ENCODE measurements around the gene NASP. TPM values are rescaled to one million over a fixed set of nuclear protein-coding genes. Genes with fewer than 3 reads are reported as not detected.

NASP gene, protein sequence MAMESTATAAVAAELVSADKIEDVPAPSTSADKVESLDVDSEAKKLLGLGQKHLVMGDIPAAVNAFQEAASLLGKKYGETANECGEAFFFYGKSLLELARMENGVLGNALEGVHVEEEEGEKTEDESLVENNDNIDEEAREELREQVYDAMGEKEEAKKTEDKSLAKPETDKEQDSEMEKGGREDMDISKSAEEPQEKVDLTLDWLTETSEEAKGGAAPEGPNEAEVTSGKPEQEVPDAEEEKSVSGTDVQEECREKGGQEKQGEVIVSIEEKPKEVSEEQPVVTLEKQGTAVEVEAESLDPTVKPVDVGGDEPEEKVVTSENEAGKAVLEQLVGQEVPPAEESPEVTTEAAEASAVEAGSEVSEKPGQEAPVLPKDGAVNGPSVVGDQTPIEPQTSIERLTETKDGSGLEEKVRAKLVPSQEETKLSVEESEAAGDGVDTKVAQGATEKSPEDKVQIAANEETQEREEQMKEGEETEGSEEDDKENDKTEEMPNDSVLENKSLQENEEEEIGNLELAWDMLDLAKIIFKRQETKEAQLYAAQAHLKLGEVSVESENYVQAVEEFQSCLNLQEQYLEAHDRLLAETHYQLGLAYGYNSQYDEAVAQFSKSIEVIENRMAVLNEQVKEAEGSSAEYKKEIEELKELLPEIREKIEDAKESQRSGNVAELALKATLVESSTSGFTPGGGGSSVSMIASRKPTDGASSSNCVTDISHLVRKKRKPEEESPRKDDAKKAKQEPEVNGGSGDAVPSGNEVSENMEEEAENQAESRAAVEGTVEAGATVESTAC
- 10 to 100 TPM; 72.7 to 73.2 TPM for total RNA-seq
- polyA plus RNA-seq = 10 to 100 TPM; 72.5 to 89.3 (median 84.0) TPM
- 113 to 286 (median 238) reads per million in 6 experiments for total RNA-seq

- Mint-ChIP-seq H3K4me3 (peak within 1 kb of the TSS; percentile 93 to 100 (median 99)), H3K4me1 (peaks cover 15 to 41% (median 39%) of the 10 kb centered on the region in 4 donors), H3K27ac (peak within 1 kb of the TSS; percentile 94 to 100 (median 99)), H3K27me3 (no peaks in the 10 kb centered on the region), H3K36me3 (peaks cover 0 to 2% (median 0%) of the 10 kb centered on the region in 3 donors), H3K9me3 (no peaks in the 10 kb centered on the region)
- ATAC-seq (peak; percentile 60), DNase-seq (peak; percentile 83 to 100 (median 92))
- POLR2A ChIA-PET = interaction anchor here (0.7 to 3.7 kb wide), 15 partner anchors 10 to 851 kb away, joined by 3 to 34 read pairs (median 5); partner anchors contain the start of genes AKR1A1, CCDC163, GPBP1L1 and HECTD3
Observed at GRCh38 chr1:45583666-45584350, at the start of gene NASP. NASP (plus strand) TSS chr1:45584041; CDS start chr1:45584147, 106 bp downstream.

DNA sequence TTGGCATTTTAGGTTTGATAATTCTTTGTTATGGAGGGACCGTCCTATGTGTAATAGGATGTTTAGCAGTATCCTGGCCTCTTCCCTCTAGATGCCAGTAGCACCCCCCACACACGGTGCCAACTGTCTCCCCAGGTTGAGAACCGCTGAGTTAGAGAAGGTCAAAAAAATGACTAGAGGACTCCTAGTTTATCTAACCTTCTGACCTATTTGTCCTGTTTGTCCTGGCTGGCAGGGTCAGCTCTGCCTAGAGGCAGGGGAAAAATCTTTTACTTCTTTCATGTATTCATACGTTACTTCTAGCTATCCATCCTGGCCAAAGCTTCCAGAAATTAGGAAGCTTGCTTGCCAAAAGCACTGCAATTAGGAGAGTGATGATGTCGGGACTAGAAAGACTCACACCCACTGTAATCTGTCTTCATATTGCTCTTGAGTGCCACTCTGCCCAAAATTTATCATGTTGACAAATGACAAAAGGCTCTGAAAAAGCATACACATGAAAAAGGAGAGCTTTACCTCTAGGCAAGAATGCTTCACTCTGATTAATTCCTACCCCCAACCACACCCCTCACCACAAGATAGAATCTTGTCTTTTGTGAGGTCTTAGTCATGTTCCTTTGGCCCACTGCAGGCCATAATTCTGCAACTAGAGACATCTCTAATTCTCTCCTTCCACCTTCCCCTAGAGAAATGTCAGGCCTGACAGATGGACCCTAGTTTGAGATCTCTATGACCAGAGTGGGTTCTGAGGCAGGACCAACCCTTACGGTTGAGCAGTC lies 47.7 kb upstream of the NASP start:
- Mint-ChIP-seq H3K9me3 (no peaks in the 10 kb centered on the region), H3K27ac (peak overlapping the region in 1 of 10 donors; percentile 22), H3K4me1 (peaks cover 0 to 5% (median 2%) of the 10 kb centered on the region in 4 donors), H3K36me3 (no peaks in the 10 kb centered on the region), H3K27me3 (peaks cover 0 to 4% (median 0%) of the 10 kb centered on the region in 5 donors), H3K4me3 (no peak overlapping the region)
- no peak for ATAC-seq
- DNase-seq = no peak
- POLR2A ChIA-PET = no interaction called here

DNA sequence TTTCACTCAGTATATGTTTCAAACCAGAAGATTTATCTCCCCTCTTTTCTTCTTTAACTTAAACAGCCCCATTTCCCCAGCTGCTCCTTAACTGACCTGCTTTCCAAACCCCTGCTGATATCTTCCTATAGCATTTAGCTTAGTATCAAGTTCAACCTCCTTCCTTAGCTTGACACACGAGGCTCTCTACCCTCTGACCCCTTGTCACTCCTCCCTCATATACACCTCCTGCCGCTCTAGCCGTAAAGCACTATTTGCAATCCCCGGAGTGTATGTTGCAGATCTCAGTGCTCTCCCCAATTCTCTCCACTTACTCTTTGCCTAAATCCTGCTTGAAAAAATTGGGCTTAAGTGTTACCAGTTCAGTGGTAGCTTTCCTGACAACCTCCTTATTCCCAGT lies 47.0 kb upstream of the NASP start:
- H3K9me3 Mint-ChIP-seq = no peaks in the 10 kb centered on the region
- no peaks in the 10 kb centered on the region for H3K36me3 Mint-ChIP-seq
- peaks cover 0 to 5% (median under 1%) of the 10 kb centered on the region in 4 donors for H3K4me1 Mint-ChIP-seq
- no peak for DNase-seq
- POLR2A ChIA-PET = interaction anchor here (1.4 kb wide), 1 partner anchor 15 kb away, joined by 4 read pairs; the partner anchor contains the start of gene PRDX1
- no peak overlapping the region for H3K4me3 Mint-ChIP-seq
- ATAC-seq = no peak
- peaks cover 0 to 4% (median 0%) of the 10 kb centered on the region in 5 donors for H3K27me3 Mint-ChIP-seq
- peak overlapping the region in 1 of 10 donors; percentile 22 for H3K27ac Mint-ChIP-seq

- Mint-ChIP-seq H3K4me1 (peaks cover 11 to 38% (median 23%) of the 10 kb centered on the region in 4 donors), H3K9me3 (no peaks in the 10 kb centered on the region), H3K27ac (peak overlapping the region in 1 of 10 donors; percentile 64), H3K27me3 (peaks cover 0 to 4% (median 0%) of the 10 kb centered on the region in 5 donors), H3K4me3 (no peak overlapping the region), H3K36me3 (no peaks in the 10 kb centered on the region)
- POLR2A ChIA-PET = interaction anchor here (0.7 to 1.7 kb wide), 3 partner anchors 11 to 19 kb away, joined by 3 to 5 read pairs (median 4); partner anchors contain the start of gene PRDX1
- no peak for ATAC-seq
- no peak for DNase-seq
Observed at GRCh38 chr1:45541193-45541592, 42.6 kb upstream of the NASP start.

GRCh38 chr1:45542591-45542990 lies 41.2 kb upstream of the NASP start:
- DNase-seq = no peak
- H3K27ac Mint-ChIP-seq = peak overlapping the region in 3 of 10 donors; percentile 19 to 68 (median 28)
- no peak overlapping the region for H3K4me3 Mint-ChIP-seq
- no peaks in the 10 kb centered on the region for H3K36me3 Mint-ChIP-seq
- POLR2A ChIA-PET = interaction anchor here (0.6 to 2.9 kb wide), 6 partner anchors 8 to 65 kb away, joined by 3 to 14 read pairs (median 4); partner anchors contain the start of genes AKR1A1 and PRDX1
- no peak for ATAC-seq
- peaks cover 10 to 38% (median 23%) of the 10 kb centered on the region in 4 donors for H3K4me1 Mint-ChIP-seq
- H3K27me3 Mint-ChIP-seq = no peaks in the 10 kb centered on the region
- H3K9me3 Mint-ChIP-seq = no peaks in the 10 kb centered on the region

DNA sequence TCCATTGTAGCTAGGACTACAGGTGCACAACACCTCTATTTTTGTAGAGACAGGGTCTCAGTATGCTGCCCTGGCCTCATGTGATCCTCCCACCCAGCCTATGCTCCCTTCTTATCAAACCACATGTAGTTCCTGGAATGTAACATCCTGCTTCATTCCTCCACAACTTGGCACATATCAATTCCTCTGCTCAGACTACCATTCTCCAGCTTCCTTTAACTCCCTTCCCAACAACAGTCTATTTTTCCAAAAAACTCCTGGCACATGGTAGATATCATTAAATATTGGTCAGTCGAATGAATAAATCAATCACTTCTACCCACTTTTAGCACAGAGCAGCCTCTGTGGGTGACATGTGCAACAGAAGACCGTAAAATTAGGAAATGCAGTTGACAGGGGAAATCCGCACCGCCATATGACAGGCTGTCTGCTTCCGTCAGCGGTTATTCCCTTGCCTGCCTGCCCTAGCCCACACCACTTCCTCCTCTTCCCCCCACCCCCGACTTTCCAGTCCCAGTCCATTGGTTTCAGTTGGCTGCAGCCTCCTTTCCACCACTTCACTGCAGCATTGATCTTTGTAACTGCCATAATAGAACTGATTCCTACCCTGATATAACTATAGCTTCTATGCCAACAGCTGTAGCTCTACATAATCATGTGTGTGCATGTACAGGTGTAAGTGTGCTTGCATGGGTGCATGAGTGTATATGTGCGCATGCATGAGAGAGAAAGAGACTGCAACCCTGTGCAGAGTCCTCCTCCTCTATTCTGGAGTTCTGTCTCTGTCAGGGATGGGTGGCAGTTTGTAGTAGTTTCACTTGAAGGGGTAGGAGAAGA lies 40.0 kb upstream of the NASP start:
- no peaks in the 10 kb centered on the region for H3K27me3 Mint-ChIP-seq
- peak overlapping the region; percentile 0 to 79 (median 67) for H3K4me3 Mint-ChIP-seq
- no peaks in the 10 kb centered on the region for H3K9me3 Mint-ChIP-seq
- H3K27ac Mint-ChIP-seq = peak overlapping the region; percentile 34 to 94 (median 75)
- ATAC-seq (peak; percentile 97 to 99), DNase-seq (peak; percentile 49 to 81 (median 68))
- no peaks in the 10 kb centered on the region for H3K36me3 Mint-ChIP-seq
- POLR2A ChIA-PET = interaction anchor here (0.7 to 2.9 kb wide), 5 partner anchors 21 to 129 kb away, joined by 3 to 14 read pairs (median 4); partner anchors contain the start of genes CCDC163, MMACHC and PRDX1
- H3K4me1 Mint-ChIP-seq = peaks cover 10 to 38% (median 23%) of the 10 kb centered on the region in 4 donors

DNA sequence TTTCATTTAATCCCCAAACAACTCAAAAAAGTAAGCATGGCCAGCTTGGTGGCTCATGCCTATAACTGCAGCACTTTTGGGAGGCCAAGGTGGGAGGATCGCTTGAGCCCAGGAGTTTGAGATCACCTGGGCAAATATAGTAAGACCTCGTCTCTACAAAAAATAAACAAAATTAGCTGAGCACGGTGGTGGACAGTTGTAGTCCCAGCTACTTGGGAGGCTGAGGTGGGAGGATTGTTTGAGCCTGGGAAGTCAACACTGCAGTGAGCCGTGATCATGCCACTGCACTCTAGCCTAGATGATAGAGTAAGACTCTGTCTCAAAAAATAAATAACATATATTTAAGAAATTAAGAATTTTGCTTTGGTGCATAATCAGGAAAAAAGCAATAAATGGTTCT lies 39.3 kb upstream of the NASP start:
- DNase-seq (no peak), ATAC-seq (no peak)
- POLR2A ChIA-PET = interaction anchor here (0.7 to 2.9 kb wide), 2 partner anchors 22 to 130 kb away, joined by 3 to 14 read pairs; partner anchors contain the start of gene PRDX1
- H3K4me3 Mint-ChIP-seq = no peak overlapping the region
- no peaks in the 10 kb centered on the region for H3K9me3 Mint-ChIP-seq
- no peaks in the 10 kb centered on the region for H3K27me3 Mint-ChIP-seq
- no peaks in the 10 kb centered on the region for H3K36me3 Mint-ChIP-seq
- H3K4me1 Mint-ChIP-seq = peaks cover 10 to 38% (median 24%) of the 10 kb centered on the region in 4 donors
- peak overlapping the region in 3 of 10 donors; percentile 20 to 94 (median 41) for H3K27ac Mint-ChIP-seq

DNA sequence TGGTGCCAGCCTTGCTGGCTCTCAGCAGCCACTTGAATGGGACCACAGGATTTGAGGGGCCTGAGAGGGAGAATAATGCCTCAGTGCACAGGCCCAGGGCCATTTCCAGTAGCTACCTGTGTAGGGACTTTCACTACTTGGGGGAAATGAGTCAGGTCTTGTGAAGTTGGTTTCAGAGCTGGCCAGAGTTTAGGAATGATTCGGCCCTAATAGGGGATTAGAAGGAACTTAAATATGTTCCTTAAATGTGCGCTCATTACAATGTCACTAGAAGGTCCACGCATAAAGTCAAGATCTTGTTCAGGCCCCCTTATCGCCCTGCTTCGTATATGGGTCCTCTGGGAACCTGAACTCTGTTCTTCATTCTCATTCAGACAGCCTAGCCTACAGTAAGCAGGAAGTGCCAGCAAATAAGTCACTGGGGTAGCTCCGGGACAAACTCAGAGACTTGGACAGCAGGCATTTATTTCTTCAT lies 38.8 kb upstream of the NASP start:
- H3K4me3 Mint-ChIP-seq = peak overlapping the region in 1 of 10 donors; percentile 37
- ATAC-seq (no peak), DNase-seq (no peak)
- no peaks in the 10 kb centered on the region for H3K36me3 Mint-ChIP-seq
- peak overlapping the region in 4 of 10 donors; percentile 15 to 89 (median 50) for H3K27ac Mint-ChIP-seq
- POLR2A ChIA-PET = interaction anchor here (2.9 kb wide), 1 partner anchor 23 kb away, joined by 14 read pairs; the partner anchor contains the start of gene PRDX1
- no peaks in the 10 kb centered on the region for H3K9me3 Mint-ChIP-seq
- H3K4me1 Mint-ChIP-seq = peaks cover 10 to 38% (median 24%) of the 10 kb centered on the region in 4 donors
- no peaks in the 10 kb centered on the region for H3K27me3 Mint-ChIP-seq

DNA sequence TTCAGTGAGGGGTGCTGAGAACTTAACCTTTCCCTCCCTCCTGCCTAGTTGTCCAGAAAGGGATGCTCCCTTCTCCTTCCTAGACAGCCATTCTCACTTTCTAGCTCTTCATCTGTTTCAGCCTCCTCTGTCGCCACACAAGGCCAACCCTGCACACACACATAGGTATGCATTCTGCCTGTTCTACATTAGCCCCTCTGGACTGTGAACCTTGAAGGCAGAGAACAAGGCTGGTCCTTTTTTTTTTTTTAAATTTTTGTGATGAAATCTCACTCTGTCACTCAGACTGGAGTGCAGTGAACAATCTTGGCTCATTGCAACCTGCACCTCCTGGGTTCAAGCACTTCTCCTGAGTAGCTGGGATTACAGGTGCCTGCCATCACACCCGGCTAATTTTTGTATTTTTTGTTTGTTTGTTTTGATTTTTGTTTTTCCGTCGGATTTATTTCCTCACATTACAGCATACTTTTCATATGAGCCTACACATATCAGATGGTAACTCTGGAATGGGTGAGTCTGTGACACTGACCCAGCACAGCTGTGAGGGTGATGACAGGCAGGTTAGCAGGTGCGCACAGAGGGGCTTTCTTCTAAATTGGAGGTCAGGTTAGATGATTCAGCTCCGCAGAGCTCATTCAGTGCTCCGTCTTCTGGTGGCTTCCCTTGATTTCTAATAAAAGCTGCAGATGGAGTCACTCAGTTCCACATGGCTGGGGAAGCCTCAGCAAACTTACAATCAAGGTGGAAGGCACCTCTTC lies 38.1 kb upstream of the NASP start:
- no peak for ATAC-seq

More for the DNA sequence above, 38.1 kb upstream of the NASP start:
- no peak overlapping the region for H3K4me3 Mint-ChIP-seq
- no peaks in the 10 kb centered on the region for H3K36me3 Mint-ChIP-seq
- H3K27me3 Mint-ChIP-seq = no peaks in the 10 kb centered on the region
- no peaks in the 10 kb centered on the region for H3K9me3 Mint-ChIP-seq
- DNase-seq = no peak
- peaks cover 10 to 42% (median 26%) of the 10 kb centered on the region in 4 donors for H3K4me1 Mint-ChIP-seq
- POLR2A ChIA-PET = interaction anchor here (1.1 to 2.9 kb wide), 2 partner anchors 23 to 24 kb away, joined by 4 to 14 read pairs; partner anchors contain the start of gene PRDX1
- H3K27ac Mint-ChIP-seq = peak overlapping the region in 5 of 10 donors; percentile 41 to 89 (median 58)
